GM12878 (cell line): ENCODE results near the gene DNAJA4.

Experiments
- CTCF ChIP-seq, 3 experiments: IDR thresholded peaks in 2 of 3; conservative IDR thresholded peaks in 1 of 3; 2 replicates each; pipeline ENCODE4 v1.5.1; 2011; ENCODE audit warnings: low read depth in 3 of 3, low read length in 3 of 3, mild to moderate bottlenecking in 3 of 3, control low read depth in 2 of 3, moderate library complexity in 2 of 3, inconsistent platforms in 1 of 3, mixed read lengths in 1 of 3; ENCODE audit not compliant: control insufficient read depth in 2 of 3, insufficient read depth in 1 of 3; ENCODE audit errors: extremely low read depth in 1 of 3
- EZH2 ChIP-seq: IDR thresholded peaks from 2 replicates; pipeline ENCODE4 v1.6.1; 2012; ENCODE audit warnings: low read depth, mild to moderate bottlenecking, control low read depth, inconsistent platforms, low read length, borderline replicate concordance; ENCODE audit not compliant: control insufficient read depth
- JUND ChIP-seq: IDR thresholded peaks from 2 replicates; pipeline ENCODE4 v1.6.1; 2012; ENCODE audit warnings: low read depth, mild to moderate bottlenecking, low read length, improper control_type of control experiment, moderate library complexity
- NBN ChIP-seq: fragments of 450-650 bp; IDR thresholded peaks from 2 replicates; pipeline ENCODE4 v1.6.1; 2016
- YY1 ChIP-seq: IDR thresholded peaks from 2 replicates; pipeline ENCODE4 v1.6.1; 2011; ENCODE audit warnings: low read depth, mild to moderate bottlenecking, low read length
- ZBTB33 ChIP-seq: fragments of 450-650 bp; IDR thresholded peaks from 2 replicates; pipeline ENCODE4 v1.6.1; 2017; ENCODE audit warnings: mild to moderate bottlenecking
- ZNF274 ChIP-seq: IDR thresholded peaks from one replicate; pipeline ENCODE4 v1.8.0; 2011; ENCODE audit not compliant: insufficient read length, insufficient read depth

- TF ChIP-seq EZH2 (no peak), YY1 (no peak), ZNF274 (no peak), CTCF (IDR thresholded peaks at IDR 0.05 in 2 of 3, conservative IDR thresholded peaks at IDR 0.05 in 1 of 3; ENCODE audit: control insufficient read depth in 2 of 3, extremely low read depth in 1 of 3, insufficient read depth in 1 of 3, low read depth in 3 of 3, low read length in 3 of 3) (no peak), JUND (no peak), ZBTB33 (no peak), NBN (no peak)
Observed at GRCh38 chr15:78260489-78260888, 3.9 kb upstream of the DNAJA4 start.
